Measurements from ENCODE around the gene IMPA2. TPM values are rescaled to one million over a fixed set of nuclear protein-coding genes. Genes with fewer than 3 reads are reported as not detected.

Gene IMPA2
- total and polyA plus RNA-seq, 2 of the 4 experiments (the other 2 are of a cell fraction): 5.4 to 5.5 TPM

DNA sequence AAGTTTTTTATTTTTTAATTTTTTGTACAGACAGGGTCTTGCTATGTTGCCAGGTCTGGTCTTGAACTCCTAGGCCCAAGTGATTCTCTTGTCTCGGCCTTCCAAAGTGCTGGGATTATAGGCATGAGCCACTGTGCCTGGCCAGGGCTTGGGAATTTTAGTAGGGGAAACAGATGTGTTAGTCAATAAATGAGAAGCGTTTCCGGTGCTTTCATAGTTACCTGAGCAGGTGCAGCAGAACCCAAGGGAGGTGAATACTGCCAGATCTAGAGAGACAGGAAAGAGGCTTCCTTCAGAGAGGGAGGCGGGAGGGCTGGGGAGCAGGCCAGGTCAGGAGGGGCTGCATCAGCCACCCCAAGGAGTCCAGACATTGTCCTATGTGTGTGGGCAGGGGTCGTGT, 30.5 kb upstream of the IMPA2 start:
- no peaks in the 10 kb centered on the region; a peak in 1 of 4 replicates for H3K79me1 ChIP-seq (ENCODE audit: low read depth in 1 of 2, low read length in 2 of 2)
- H4K8ac ChIP-seq (ENCODE audit: low read depth in 2 of 2, low read length in 2 of 2): no peak overlapping the region; a peak in 1 of 4 replicates
- no peak overlapping the region for H2AFZ ChIP-seq (replicated peaks; ENCODE audit: low read length, poor library complexity)
- no TSS peak for BruUV-seq (replicated peaks)
- peak overlapping the region; percentile 36 for H2BK5ac ChIP-seq (ENCODE audit: low read depth, low read length, poor library complexity, severe bottlenecking)
- no peaks in the 10 kb centered on the region for H3K27me3 ChIP-seq (ENCODE audit: control insufficient read depth, insufficient read depth, low read length)
- no peaks in the 10 kb centered on the region for H3K9me3 ChIP-seq (ENCODE audit: control insufficient read depth, insufficient read depth, low read length)
- no peak for DNase-seq
- peak overlapping the region; percentile 66 for H4K91ac ChIP-seq (ENCODE audit: insufficient read depth, low read depth, low read length)
- dilution Hi-C loops (cut with HindIII; ENCODE audit: low sequenced_read_pairs, unreplicated experiment) (no loop called here), in situ Hi-C loops (cut with MboI; ENCODE audit: low sequenced_read_pairs) (no loop called here), intact Hi-C loops (cut with micrococcal nuclease) (no loop called here)
- no peak for TF ChIP-seq CHD1 (IDR thresholded peaks at IDR 0.05; ENCODE audit: low read depth, low read length)
- TF ChIP-seq, protein P1, sequence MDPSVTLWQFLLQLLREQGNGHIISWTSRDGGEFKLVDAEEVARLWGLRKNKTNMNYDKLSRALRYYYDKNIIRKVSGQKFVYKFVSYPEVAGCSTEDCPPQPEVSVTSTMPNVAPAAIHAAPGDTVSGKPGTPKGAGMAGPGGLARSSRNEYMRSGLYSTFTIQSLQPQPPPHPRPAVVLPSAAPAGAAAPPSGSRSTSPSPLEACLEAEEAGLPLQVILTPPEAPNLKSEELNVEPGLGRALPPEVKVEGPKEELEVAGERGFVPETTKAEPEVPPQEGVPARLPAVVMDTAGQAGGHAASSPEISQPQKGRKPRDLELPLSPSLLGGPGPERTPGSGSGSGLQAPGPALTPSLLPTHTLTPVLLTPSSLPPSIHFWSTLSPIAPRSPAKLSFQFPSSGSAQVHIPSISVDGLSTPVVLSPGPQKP (IDR thresholded peaks at IDR 0.05; ENCODE audit: borderline replicate concordance, low read depth, low read length): no peak
- no peak for TF ChIP-seq BHLHE40 (IDR thresholded peaks at IDR 0.05; ENCODE audit: low read depth, low read length)
- no peak for TF ChIP-seq RAD21 (IDR thresholded peaks at IDR 0.05; ENCODE audit: low read length)
- no peak for TF ChIP-seq RFX5 (IDR thresholded peaks at IDR 0.05; ENCODE audit: low read depth, low read length)
- no peak for TF ChIP-seq MAFK (IDR thresholded peaks at IDR 0.05; ENCODE audit: low read depth, low read length)
- no peak for TF ChIP-seq NFE2L2 (IDR thresholded peaks at IDR 0.05; ENCODE audit: low read depth, low read length)
- TF ChIP-seq FOS (IDR thresholded peaks at IDR 0.05; ENCODE audit: low read depth, low read length): no peak
- no peak for TF ChIP-seq MXI1 (IDR thresholded peaks at IDR 0.05; ENCODE audit: borderline replicate concordance, low read depth, low read length)
- TF ChIP-seq POLR2A (IDR thresholded peaks at IDR 0.05; ENCODE audit: low read depth, low read length): no peak
- no peak for TF ChIP-seq RCOR1 (IDR thresholded peaks at IDR 0.05; ENCODE audit: insufficient replicate concordance, low read length)
- TF ChIP-seq, protein P2, sequence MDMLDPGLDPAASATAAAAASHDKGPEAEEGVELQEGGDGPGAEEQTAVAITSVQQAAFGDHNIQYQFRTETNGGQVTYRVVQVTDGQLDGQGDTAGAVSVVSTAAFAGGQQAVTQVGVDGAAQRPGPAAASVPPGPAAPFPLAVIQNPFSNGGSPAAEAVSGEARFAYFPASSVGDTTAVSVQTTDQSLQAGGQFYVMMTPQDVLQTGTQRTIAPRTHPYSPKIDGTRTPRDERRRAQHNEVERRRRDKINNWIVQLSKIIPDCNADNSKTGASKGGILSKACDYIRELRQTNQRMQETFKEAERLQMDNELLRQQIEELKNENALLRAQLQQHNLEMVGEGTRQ (IDR thresholded peaks at IDR 0.05; ENCODE audit: low read depth, low read length): no peak
- TF ChIP-seq SMC3 (IDR thresholded peaks at IDR 0.05; ENCODE audit: low read depth, low read length): no peak
- TF ChIP-seq CEBPB (IDR thresholded peaks at IDR 0.05; ENCODE audit: low read depth, low read length): no peak
- TF ChIP-seq, protein P3, sequence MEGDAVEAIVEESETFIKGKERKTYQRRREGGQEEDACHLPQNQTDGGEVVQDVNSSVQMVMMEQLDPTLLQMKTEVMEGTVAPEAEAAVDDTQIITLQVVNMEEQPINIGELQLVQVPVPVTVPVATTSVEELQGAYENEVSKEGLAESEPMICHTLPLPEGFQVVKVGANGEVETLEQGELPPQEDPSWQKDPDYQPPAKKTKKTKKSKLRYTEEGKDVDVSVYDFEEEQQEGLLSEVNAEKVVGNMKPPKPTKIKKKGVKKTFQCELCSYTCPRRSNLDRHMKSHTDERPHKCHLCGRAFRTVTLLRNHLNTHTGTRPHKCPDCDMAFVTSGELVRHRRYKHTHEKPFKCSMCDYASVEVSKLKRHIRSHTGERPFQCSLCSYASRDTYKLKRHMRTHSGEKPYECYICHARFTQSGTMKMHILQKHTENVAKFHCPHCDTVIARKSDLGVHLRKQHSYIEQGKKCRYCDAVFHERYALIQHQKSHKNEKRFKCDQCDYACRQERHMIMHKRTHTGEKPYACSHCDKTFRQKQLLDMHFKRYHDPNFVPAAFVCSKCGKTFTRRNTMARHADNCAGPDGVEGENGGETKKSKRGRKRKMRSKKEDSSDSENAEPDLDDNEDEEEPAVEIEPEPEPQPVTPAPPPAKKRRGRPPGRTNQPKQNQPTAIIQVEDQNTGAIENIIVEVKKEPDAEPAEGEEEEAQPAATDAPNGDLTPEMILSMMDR (conservative IDR thresholded peaks at IDR 0.05; ENCODE audit: low read depth, low read length): no peak
- TF ChIP-seq MAZ (IDR thresholded peaks at IDR 0.05; ENCODE audit: borderline replicate concordance, low read depth, low read length): no peak
- ATAC-seq (ENCODE audit: low read depth): no peak
- no peak overlapping the region for H2AK9ac ChIP-seq (replicated peaks; ENCODE audit: low read depth, low read length, poor library complexity)
- peak overlapping the region; percentile 84 for H3K4ac ChIP-seq (ENCODE audit: low read depth, low read length)
- peaks cover 33% of the 10 kb centered on the region for H3K4me1 ChIP-seq (ENCODE audit: control insufficient read depth, insufficient read depth, low read length)
- peak overlapping the region; percentile 20; the same call in 1 of the 2 replicates for H4K5ac ChIP-seq (ENCODE audit: low read depth, low read length)
- H4K20me1 ChIP-seq (ENCODE audit: insufficient read depth, low read length): no peaks in the 10 kb centered on the region
- H2BK20ac ChIP-seq (ENCODE audit: low read depth, low read length): peak overlapping the region; percentile 70; the same call in 1 of the 2 replicates
- H3K36me3 ChIP-seq (ENCODE audit: control insufficient read depth, insufficient read depth, low read length): no peaks in the 10 kb centered on the region
- CTCF ChIA-PET: no interaction called here
- H3K9ac ChIP-seq (ENCODE audit: low read depth, low read length): no peak overlapping the region
- POLR2A ChIA-PET (ENCODE audit: unreplicated experiment): no interaction called here
- H2BK120ac ChIP-seq (ENCODE audit: low read depth, low read length): peak overlapping the region; percentile 92; the same call in 1 of the 2 replicates
- H3K9me1 ChIP-seq (ENCODE audit: insufficient read depth, low read length): 0 out of 2 replicates have a peak, but pooled peaks cover 2% of the 10 kb centered on the region
- H3K18ac ChIP-seq (ENCODE audit: low read depth, low read length): peak overlapping the region; percentile 52; the same call in 1 of the 2 replicates
- no peak overlapping the region for H3K56ac ChIP-seq (ENCODE audit: extremely low read depth, insufficient read depth, low read length)
- H3K27ac ChIP-seq (ENCODE audit: insufficient read depth, low read length): no peak overlapping the region
- H2AK5ac ChIP-seq (ENCODE audit: low read depth, low read length): peak overlapping the region; percentile 54
- no peak overlapping the region for H3K23ac ChIP-seq (ENCODE audit: low read depth, low read length)
- no peak overlapping the region for H3K4me2 ChIP-seq (ENCODE audit: low read depth, low read length)
- 100% methylated on average over 1 of the region's 5 CpGs; no CpG with 5 or more reads in 1 of the 2 experiments for WGBS, 2 experiments (ENCODE audit: extremely low coverage in 2 of 2, insufficient read length in 1 of 2)
- H3K14ac ChIP-seq (replicated peaks; ENCODE audit: low read depth, low read length): 0 out of 2 replicates have a peak overlapping the region, but pooled peaks have one; percentile 37
- H2BK15ac ChIP-seq (ENCODE audit: low read depth, low read length): peak overlapping the region; percentile 63; the same call in 2 of the 3 replicates
- H3K4me3 ChIP-seq (ENCODE audit: insufficient read depth, low read depth, low read length): no peak overlapping the region
